Kidney epithelial cell (primary cell): Measurements from ENCODE around the gene ECM1. TPM values are rescaled to one million over a fixed set of nuclear protein-coding genes. Genes with fewer than 3 reads are reported as not detected.

Experiments used
- DNase-seq: peaks from one replicate; pipeline ENCODE4 v3.0.0-alpha.2; 2010; ENCODE audit warnings: low read depth
- H3K27me3 ChIP-seq: 2 replicates; pipeline ENCODE4 v1.6.0; 2011; ENCODE audit warnings: low read length; ENCODE audit not compliant: control insufficient read depth, insufficient read depth
- H3K36me3 ChIP-seq: 2 replicates; pipeline ENCODE4 v1.5.1; 2011; ENCODE audit warnings: low read length; ENCODE audit not compliant: control insufficient read depth, insufficient read depth
- H3K4me3 ChIP-seq: 2 replicates; pipeline ENCODE4 v1.5.1; 2011; ENCODE audit warnings: low read depth, mild to moderate bottlenecking, control low read depth, low read length
- CTCF ChIP-seq: IDR thresholded peaks from 2 replicates; pipeline ENCODE4 v1.5.1; 2011; ENCODE audit warnings: mild to moderate bottlenecking, moderate library complexity, low read length, control low read depth, inconsistent platforms; ENCODE audit not compliant: insufficient read depth, poor library complexity, severe bottlenecking
- total RNA-seq: library from RNA; depleted of rRNA; stranded (reverse); fragments of >200 nt; gene quantifications from 2 replicates; pipeline ENCODE4 v1.2.3, GENCODE V29; 2015

The ECM1 gene
- total RNA-seq, 1 donor from 2014 or later, result 5.4 TPM

- no peak for TF ChIP-seq CTCF
- Histone ChIP-seq H3K27me3 (no peaks in the 10 kb centered on the region), H3K36me3 (peaks cover 2% of the 10 kb centered on the region)
Observed at GRCh38 chr1:150498342-150498741, 9.6 kb upstream of the ECM1 start.

GRCh38 chr1:150505431-150505830, 2.5 kb upstream of the ECM1 start:
- no peak for TF ChIP-seq CTCF
- Histone ChIP-seq H3K4me3 (no peak overlapping the region), H3K36me3 (peaks cover 2% of the 10 kb centered on the region), H3K27me3 (no peaks in the 10 kb centered on the region)
- no peak for DNase-seq

More at GRCh38 chr1:150498342-150498741, 9.6 kb upstream of the ECM1 start:
- no peak for DNase-seq
- no peak overlapping the region for H3K4me3 ChIP-seq

- no peaks in the 10 kb centered on the region for H3K36me3 ChIP-seq
- no peak for TF ChIP-seq CTCF
- DNase-seq, result no peak
- H3K27me3 ChIP-seq, result no peaks in the 10 kb centered on the region
- no peak overlapping the region for H3K4me3 ChIP-seq
Observed at GRCh38 chr1:150508982-150509381, 1.1 kb downstream of the ECM1 start.

GRCh38 chr1:150511551-150511950, 3.6 kb downstream of the ECM1 start:
- H3K4me3 ChIP-seq, result no peak overlapping the region
- no peaks in the 10 kb centered on the region for H3K36me3 ChIP-seq
- H3K27me3 ChIP-seq, result no peaks in the 10 kb centered on the region
- TF ChIP-seq CTCF, result no peak
- DNase-seq, result no peak

GRCh38 chr1:150511985-150512660, 4.2 kb downstream of the ECM1 start:
- no peaks in the 10 kb centered on the region for H3K27me3 ChIP-seq
- no peak for TF ChIP-seq CTCF
- DNase-seq, result no peak
- H3K36me3 ChIP-seq, result no peaks in the 10 kb centered on the region
- H3K4me3 ChIP-seq, result no peak overlapping the region

GRCh38 chr1:150512846-150513245, 4.9 kb downstream of the ECM1 start:
- DNase-seq, result no peak

More at GRCh38 chr1:150512846-150513245, 4.9 kb downstream of the ECM1 start:
- no peak for TF ChIP-seq CTCF
- no peaks in the 10 kb centered on the region for H3K36me3 ChIP-seq
- no peak overlapping the region for H3K4me3 ChIP-seq
- H3K27me3 ChIP-seq, result no peaks in the 10 kb centered on the region
